D721Med (cell line): ENCODE results near the gene RNASE3.
A peak's percentile ranks its signal among the peaks of the same experiment; 100 is the strongest.
"Not testable (repeated sequence)": the region's sequence is repeated elsewhere in the genome, so short reads cannot be mapped to it uniquely, and the experiment has no call there.

Source experiments
- DNase-seq: peaks from one replicate; pipeline ENCODE4 v3.0.0; 2011; ENCODE audit warnings: low spot score; ENCODE audit not compliant: insufficient read length
- FAIRE-seq: peaks from 2 replicates; lab custom pipeline; 2011; peaks lifted over from hg19 to GRCh38; lab: Jason Lieb, UNC
- TF ChIP-seq, protein P1 (sequence below): IDR thresholded peaks from 2 replicates; pipeline ENCODE4 v1.5.1; 2012; ENCODE audit warnings: mild to moderate bottlenecking, control low read depth; ENCODE audit not compliant: insufficient read depth; ENCODE audit errors: missing control alignments

RNASE3 gene

GRCh38 chr14:20891126-20891825, at the start of gene RNASE3:
RNASE3 (plus strand) TSS chr14:20891385; CDS start chr14:20891687, 302 bp downstream.
- FAIRE-seq, DNase-seq: not testable (repeated sequence)

DNA sequence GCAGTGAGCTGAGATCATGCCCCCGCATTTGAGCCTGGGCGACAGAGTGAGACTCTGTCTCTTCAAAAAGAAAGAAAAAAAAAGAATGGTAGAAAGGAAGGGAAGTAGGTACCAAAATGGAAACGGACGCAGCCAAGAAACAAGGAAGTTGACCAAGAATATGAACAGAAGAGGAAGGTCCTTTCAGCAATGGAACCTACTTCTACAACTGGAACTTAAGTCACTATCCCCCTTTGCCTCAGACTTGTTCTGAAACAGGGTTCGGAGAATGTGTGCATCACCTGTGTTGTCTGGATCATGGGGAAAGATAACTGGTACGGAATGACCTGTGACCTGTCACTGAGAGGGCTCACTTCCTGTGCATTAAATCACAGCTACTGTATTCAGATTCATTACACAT, 44.6 kb upstream of the RNASE3 start:
- no peak for FAIRE-seq

DNA sequence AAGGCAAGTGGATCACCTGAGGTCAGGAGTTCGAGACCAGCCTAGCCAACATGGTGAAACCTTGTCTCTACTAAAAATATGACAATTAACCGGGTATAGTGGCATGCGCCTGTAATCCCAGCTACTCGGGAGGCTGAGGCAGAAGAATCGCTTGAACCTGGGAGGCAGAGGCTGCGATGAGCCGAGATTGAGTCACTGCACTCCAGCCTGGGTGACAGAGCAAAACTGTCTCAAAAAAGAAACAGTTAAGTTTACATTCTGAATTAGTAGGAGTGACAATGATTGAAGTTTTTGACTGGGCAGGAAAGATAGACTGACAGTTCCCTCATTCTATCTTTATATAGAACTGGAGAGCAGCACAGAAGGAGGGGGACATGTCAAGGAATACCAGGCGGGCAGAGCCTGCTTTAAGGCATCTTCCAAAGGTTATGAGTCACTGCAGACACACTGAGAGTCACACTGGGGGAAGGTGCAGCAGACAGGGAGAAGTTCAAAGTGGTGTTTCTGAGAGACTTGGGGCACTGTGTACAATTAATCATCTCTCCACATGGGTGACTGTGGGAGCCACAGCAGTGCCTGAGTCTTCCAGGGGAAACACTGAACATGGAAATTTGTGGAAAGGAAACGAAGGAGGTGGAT, 42.8 kb upstream of the RNASE3 start:
- TF ChIP-seq, protein P1, sequence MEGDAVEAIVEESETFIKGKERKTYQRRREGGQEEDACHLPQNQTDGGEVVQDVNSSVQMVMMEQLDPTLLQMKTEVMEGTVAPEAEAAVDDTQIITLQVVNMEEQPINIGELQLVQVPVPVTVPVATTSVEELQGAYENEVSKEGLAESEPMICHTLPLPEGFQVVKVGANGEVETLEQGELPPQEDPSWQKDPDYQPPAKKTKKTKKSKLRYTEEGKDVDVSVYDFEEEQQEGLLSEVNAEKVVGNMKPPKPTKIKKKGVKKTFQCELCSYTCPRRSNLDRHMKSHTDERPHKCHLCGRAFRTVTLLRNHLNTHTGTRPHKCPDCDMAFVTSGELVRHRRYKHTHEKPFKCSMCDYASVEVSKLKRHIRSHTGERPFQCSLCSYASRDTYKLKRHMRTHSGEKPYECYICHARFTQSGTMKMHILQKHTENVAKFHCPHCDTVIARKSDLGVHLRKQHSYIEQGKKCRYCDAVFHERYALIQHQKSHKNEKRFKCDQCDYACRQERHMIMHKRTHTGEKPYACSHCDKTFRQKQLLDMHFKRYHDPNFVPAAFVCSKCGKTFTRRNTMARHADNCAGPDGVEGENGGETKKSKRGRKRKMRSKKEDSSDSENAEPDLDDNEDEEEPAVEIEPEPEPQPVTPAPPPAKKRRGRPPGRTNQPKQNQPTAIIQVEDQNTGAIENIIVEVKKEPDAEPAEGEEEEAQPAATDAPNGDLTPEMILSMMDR: no peak
- DNase-seq (no peak), FAIRE-seq (no peak)

More for the DNA sequence above, 44.6 kb upstream of the RNASE3 start:
- no peak for DNase-seq
- TF ChIP-seq, protein P1: no peak

DNA sequence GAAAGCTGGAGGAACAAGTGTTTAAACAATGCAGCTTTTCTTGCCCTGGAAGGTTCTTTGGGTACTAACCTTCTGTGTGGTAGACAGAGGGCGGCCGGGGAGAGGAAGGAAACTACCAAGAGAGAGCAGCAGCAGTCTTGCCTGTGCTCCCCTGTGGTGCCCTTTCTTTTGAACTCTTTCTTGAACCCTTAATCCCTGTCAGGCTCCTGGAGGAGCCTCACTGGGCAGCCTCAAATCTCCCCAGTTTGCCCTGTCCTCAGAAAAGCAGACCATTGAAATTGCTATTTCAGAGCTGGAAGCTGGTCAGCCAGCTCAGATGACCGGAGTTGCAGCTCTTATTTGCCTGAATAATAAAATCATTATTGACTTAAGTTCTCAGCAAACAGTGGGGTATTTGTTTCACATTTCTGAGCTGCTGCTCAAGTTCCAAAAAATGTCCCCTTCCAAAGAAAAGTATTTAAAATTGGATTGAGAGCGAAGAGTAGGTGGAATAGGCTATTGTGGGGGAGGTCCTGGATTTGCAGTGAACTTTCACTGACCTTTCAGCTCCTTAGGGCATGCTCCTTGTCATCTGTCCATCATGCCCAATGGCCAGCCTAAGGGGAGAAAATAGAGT, 42.1 kb upstream of the RNASE3 start:
- TF ChIP-seq, protein P1: no peak
- DNase-seq (no peak), FAIRE-seq (no peak)

DNA sequence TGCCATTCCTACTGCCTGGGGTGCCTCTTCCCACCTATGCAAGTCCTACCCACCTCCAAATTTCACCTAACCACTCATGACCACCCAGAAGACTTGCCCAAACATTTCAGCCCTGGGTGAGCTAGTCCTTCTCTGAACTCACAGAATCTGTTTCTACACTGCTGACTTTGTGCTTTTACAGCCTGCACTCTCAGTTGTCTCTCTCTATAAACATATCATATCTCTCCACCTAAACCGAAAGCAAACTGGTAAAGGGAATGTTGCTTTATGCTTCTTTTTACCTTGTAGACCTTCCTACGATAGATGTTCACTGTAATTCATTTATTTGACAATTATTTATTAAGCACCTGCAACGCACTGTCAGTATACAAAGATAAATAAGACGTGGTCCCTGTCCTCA, 38.1 kb upstream of the RNASE3 start:
- FAIRE-seq: no peak
- TF ChIP-seq, protein P1: no peak
- DNase-seq: no peak

DNA sequence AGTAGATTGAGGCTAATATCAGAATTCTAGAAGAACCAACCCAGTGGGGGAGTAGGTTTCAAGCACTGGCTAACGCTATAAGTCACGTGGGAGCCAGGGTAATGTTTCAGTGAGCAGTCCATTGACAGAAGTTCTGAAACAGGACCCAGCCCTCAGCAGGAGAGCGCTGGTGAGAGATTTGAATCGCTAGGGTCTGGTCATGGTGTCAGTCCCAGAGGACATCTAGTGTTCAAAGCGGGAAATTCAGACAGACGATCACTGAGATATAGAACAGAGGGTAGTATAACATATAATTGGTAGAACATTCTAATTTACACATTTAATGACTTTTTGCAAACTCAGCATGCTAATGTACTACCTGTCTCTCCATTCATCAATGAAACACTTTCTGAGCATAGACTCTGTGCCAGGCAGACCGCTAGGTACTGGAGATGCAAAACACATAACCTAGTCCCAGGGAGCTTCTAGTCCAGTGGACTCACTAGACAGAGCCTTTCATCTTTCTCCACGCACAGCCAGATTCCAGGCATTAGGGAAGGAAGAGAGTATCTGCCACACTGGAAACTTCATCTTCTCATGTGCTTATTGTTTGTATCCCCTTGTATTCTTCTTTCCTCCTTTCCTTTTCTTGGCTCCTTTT, 35.4 kb upstream of the RNASE3 start:
- TF ChIP-seq, protein P1: peak; percentile 47
- no peak for FAIRE-seq
- DNase-seq: no peak

DNA sequence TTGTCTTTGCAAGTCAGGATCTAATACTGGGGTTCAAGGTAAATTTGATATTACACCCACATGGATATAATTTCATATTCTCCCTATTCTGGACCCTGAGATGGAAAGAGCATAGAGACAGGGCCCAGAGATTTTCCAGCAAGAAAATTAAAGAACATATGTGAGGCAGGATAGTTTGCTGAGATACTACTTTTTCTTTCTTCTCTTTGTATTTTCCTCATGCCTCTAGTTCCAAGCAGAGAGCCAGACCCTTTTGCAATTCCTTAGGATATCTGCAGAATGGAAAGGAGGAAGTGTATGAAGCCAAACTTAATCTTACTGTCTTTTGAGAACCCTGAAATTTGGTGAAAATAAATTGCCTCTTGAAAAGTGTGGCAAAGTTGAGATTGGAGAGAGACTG, 34.0 kb upstream of the RNASE3 start:
- TF ChIP-seq, protein P1: no peak
- FAIRE-seq (no peak), DNase-seq (no peak)
